Neural crest cell (in vitro differentiated cells): ENCODE data around the gene VTA1. TPM values are rescaled to one million over a fixed set of nuclear protein-coding genes. Genes with fewer than 3 reads are reported as not detected.

ENCODE experiments used
- DNase-seq: peaks from one replicate; pipeline ENCODE4 v3.0.0; 2021; ENCODE audit warnings: low read depth, mixed read lengths, low spot score
- H3K27ac Mint-ChIP-seq: one replicate; pipeline ENCODE4 v1.8.0; 2021; ENCODE audit warnings: mild to moderate bottlenecking, mixed read lengths; ENCODE audit not compliant: unreplicated experiment
- H3K27me3 Mint-ChIP-seq: 2 replicates; pipeline ENCODE4 v1.8.0; 2021; ENCODE audit warnings: low read depth, mild to moderate bottlenecking, mixed read lengths
- H3K36me3 Mint-ChIP-seq: 2 replicates; pipeline ENCODE4 v1.8.0; 2021; ENCODE audit warnings: low read depth, mild to moderate bottlenecking, mixed read lengths
- H3K4me1 Mint-ChIP-seq: 2 replicates; pipeline ENCODE4 v1.8.0; 2021; ENCODE audit warnings: mixed read lengths
- H3K4me3 Mint-ChIP-seq: one replicate; pipeline ENCODE4 v1.8.0; 2021; ENCODE audit warnings: mild to moderate bottlenecking, mixed read lengths
- H3K9me3 Mint-ChIP-seq: 2 replicates; pipeline ENCODE4 v1.8.0; 2021; ENCODE audit warnings: mixed read lengths
- CTCF ChIP-seq: fragments of 200-600 bp; sonication (generic); conservative IDR thresholded peaks from 2 replicates; pipeline ENCODE4 v1.5.0; 2021; ENCODE audit warnings: antibody characterized with exemption, mild to moderate bottlenecking
- total RNA-seq: library from RNA; stranded (reverse); gene quantifications from 2 replicates; pipeline ENCODE4 v1.2.1, GENCODE V29; 2021

Gene VTA1
- total RNA-seq, 1 donor from 2014 or later: 48.1 TPM

- H3K27ac Mint-ChIP-seq: no peak overlapping the region
- no peaks in the 10 kb centered on the region for H3K4me1 Mint-ChIP-seq
- H3K27me3 Mint-ChIP-seq: no peaks in the 10 kb centered on the region
- peaks cover 21% of the 10 kb centered on the region for H3K36me3 Mint-ChIP-seq
- peaks cover under 1% of the 10 kb centered on the region for H3K9me3 Mint-ChIP-seq
- no peak for TF ChIP-seq CTCF
- no peak for DNase-seq
- no peak overlapping the region for H3K4me3 Mint-ChIP-seq
These were observed 25.7 kb downstream of the VTA1 start for GRCh38 chr6:142172758-142173157.

GRCh38 chr6:142173980-142174379 lies 26.9 kb downstream of the VTA1 start:
- no peak for DNase-seq
- H3K27me3 Mint-ChIP-seq: no peaks in the 10 kb centered on the region
- no peak overlapping the region for H3K27ac Mint-ChIP-seq
- no peak overlapping the region for H3K4me3 Mint-ChIP-seq
- H3K9me3 Mint-ChIP-seq: peaks cover 2% of the 10 kb centered on the region
- no peak for TF ChIP-seq CTCF
- peaks cover 26% of the 10 kb centered on the region for H3K36me3 Mint-ChIP-seq
- no peaks in the 10 kb centered on the region for H3K4me1 Mint-ChIP-seq

- Mint-ChIP-seq H3K27ac (no peak overlapping the region), H3K27me3 (no peaks in the 10 kb centered on the region), H3K4me1 (no peaks in the 10 kb centered on the region), H3K36me3 (peaks cover 26% of the 10 kb centered on the region), H3K9me3 (peaks cover 2% of the 10 kb centered on the region), H3K4me3 (no peak overlapping the region)
- no peak for DNase-seq
- TF ChIP-seq CTCF: no peak
These were observed 27.6 kb downstream of the VTA1 start for GRCh38 chr6:142174703-142175102.

- H3K27ac Mint-ChIP-seq: no peak overlapping the region
- no peak for DNase-seq
- H3K36me3 Mint-ChIP-seq: peaks cover 28% of the 10 kb centered on the region
- H3K4me3 Mint-ChIP-seq: no peak overlapping the region
- H3K27me3 Mint-ChIP-seq: no peaks in the 10 kb centered on the region
- TF ChIP-seq CTCF: no peak
- H3K4me1 Mint-ChIP-seq: no peaks in the 10 kb centered on the region
- peaks cover 2% of the 10 kb centered on the region for H3K9me3 Mint-ChIP-seq
These were observed 31.1 kb downstream of the VTA1 start for GRCh38 chr6:142178129-142178528.

- no peaks in the 10 kb centered on the region for H3K27me3 Mint-ChIP-seq
These were observed 34.9 kb downstream of the VTA1 start for GRCh38 chr6:142182004-142182403.

More at GRCh38 chr6:142182004-142182403, 34.9 kb downstream of the VTA1 start:
- H3K4me1 Mint-ChIP-seq: no peaks in the 10 kb centered on the region
- H3K36me3 Mint-ChIP-seq: peaks cover 21% of the 10 kb centered on the region
- H3K9me3 Mint-ChIP-seq: peaks cover 2% of the 10 kb centered on the region
- H3K27ac Mint-ChIP-seq: peak overlapping the region; percentile 38
- TF ChIP-seq CTCF: no peak
- DNase-seq: no peak
- H3K4me3 Mint-ChIP-seq: no peak overlapping the region
